Astrocyte of the cerebellum (primary cell): Measurements from ENCODE around the gene KLHDC1.
"Not testable (repeated sequence)": the region's sequence is repeated elsewhere in the genome, so short reads cannot be mapped to it uniquely, and the experiment has no call there.

Experiments
- DNase-seq: peaks from one replicate; pipeline ENCODE4 v3.0.0-alpha.2; 2011; ENCODE audit warnings: low read depth
- H3K4me3 ChIP-seq: 2 replicates; pipeline ENCODE4 v1.5.1; 2011; ENCODE audit warnings: mild to moderate bottlenecking, low read depth, low read length, moderate library complexity
- in situ Hi-C: cut with HindIII; loops from 2 replicates; pipeline ENCODE4 v1.10.0; 2017; ENCODE audit warnings: low sequenced_read_pairs
- TF ChIP-seq, protein P1 (sequence below): IDR thresholded peaks from 2 replicates; pipeline ENCODE4 v1.5.1; 2012; ENCODE audit warnings: low read length, low read depth, moderate library complexity, mild to moderate bottlenecking; ENCODE audit errors: missing control alignments

KLHDC1 gene

DNA sequence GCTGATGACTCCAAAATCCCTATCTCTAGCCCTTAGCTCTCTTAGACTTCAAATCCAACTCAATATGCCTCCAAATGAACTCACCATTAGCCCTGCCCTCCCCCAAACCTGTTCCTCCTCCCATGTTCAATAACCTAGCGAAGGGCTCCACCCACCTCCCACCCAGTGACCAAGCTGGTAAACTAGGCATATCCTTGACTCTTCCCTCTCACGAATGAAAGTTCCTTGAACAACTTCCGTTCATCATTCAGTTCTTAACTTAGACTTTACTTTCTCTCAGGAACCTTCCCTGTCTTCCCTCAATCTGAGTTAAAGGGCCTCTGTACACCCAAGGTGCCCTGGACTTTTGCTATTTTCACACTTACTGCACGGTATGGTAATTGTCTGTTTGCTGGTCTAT is 1.9 kb upstream of the KLHDC1 start:
- TF ChIP-seq, protein P1, sequence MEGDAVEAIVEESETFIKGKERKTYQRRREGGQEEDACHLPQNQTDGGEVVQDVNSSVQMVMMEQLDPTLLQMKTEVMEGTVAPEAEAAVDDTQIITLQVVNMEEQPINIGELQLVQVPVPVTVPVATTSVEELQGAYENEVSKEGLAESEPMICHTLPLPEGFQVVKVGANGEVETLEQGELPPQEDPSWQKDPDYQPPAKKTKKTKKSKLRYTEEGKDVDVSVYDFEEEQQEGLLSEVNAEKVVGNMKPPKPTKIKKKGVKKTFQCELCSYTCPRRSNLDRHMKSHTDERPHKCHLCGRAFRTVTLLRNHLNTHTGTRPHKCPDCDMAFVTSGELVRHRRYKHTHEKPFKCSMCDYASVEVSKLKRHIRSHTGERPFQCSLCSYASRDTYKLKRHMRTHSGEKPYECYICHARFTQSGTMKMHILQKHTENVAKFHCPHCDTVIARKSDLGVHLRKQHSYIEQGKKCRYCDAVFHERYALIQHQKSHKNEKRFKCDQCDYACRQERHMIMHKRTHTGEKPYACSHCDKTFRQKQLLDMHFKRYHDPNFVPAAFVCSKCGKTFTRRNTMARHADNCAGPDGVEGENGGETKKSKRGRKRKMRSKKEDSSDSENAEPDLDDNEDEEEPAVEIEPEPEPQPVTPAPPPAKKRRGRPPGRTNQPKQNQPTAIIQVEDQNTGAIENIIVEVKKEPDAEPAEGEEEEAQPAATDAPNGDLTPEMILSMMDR, result no peak
- H3K4me3 ChIP-seq, result no peak overlapping the region
- in situ Hi-C loops, result no loop called here
- no peak for DNase-seq

DNA sequence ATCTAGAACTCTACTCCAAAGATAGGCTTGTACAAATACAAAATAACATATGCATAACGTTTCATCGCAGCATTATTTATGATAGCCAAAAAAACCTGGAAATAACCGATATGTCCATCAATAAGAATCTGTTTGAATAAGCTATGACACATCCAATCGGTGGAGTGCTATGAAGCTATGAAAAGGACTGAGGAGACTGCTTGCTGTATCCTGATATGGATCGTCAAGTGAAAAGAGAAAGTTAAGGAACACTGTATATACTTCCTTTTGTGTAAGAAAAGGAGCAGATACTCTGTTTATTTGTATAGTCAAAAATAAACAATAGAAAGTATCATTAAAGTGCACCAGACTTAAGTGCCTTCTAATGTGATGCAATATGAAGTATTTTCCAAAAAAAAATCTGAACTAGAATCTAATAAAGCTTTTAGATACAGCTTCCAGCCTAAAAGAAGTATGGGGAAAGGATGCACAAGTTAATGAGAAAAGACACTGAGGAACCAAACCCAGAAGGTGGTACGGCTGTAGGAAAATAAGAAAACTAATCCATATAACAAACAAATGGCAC is 645 bp upstream of the KLHDC1 start:
- DNase-seq, result no peak
- peak overlapping the region; percentile 68 for H3K4me3 ChIP-seq
- TF ChIP-seq, protein P1, result no peak
- in situ Hi-C loops, result no loop called here

DNA sequence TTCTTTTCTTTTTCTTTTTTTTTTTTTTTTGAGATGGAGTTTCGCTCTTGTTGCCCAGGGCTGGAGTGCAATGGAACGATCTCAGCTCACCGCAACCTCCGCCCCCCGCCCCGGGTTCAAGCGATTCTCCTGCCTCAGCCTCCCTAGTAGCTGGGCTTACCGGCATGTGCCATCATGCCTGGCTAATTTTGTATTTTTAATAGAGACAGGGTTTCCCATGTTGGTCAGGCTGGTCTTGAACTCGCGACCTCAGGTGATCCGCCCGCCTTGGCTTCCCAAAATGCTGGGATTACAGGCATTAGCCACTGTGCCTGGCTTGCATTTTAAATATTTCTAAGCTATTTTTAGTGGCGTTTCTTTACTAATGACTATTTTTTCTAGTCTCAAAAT is 810 bp downstream of the KLHDC1 start:
- H3K4me3 ChIP-seq, result peak overlapping the region; percentile 68
- in situ Hi-C loops, DNase-seq: not testable (repeated sequence)

DNA sequence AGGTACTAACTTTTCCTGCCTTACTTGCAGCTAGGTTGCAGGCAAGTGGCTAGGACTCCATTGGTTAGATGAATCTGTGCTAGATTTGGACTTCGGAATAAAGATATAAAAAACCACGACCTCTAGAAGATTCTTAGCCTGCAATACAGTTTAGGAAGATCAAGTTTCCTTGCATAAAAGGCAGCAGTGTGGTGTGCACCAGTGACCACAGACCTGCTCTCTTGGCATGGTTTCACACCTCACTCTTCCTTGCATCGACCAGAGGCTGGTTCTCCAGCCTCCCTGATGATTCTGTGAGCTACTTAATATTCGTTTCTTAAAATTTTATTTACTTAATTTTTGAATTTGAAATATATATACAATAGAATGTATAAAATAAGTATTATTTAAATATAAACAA is 9.8 kb downstream of the KLHDC1 start:
- peak; percentile 53 for DNase-seq
- in situ Hi-C loops, result no loop called here
- H3K4me3 ChIP-seq, result no peak overlapping the region
- TF ChIP-seq, protein P1, result no peak

DNA sequence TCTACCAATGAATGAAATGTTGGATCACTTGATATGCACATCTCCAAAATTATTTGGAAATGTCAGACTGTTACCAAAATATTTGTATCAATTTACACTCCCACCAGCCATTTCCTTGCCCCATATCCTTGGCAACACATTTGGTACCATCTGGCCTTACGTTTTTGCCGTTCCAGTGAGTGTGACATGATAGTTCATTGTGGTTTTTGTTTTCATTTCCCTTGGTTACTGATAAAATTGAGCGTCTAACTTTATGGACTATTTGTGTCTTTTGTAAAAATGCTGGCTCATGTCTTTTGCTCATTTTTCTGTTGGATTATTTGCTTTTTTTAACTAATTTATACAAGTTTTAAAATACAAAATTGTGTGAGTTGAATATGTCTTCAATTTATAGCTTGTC is 11.0 kb downstream of the KLHDC1 start:
- H3K4me3 ChIP-seq, result no peak overlapping the region
- TF ChIP-seq, protein P1, result no peak
- in situ Hi-C loops, result no loop called here
- no peak for DNase-seq

DNA sequence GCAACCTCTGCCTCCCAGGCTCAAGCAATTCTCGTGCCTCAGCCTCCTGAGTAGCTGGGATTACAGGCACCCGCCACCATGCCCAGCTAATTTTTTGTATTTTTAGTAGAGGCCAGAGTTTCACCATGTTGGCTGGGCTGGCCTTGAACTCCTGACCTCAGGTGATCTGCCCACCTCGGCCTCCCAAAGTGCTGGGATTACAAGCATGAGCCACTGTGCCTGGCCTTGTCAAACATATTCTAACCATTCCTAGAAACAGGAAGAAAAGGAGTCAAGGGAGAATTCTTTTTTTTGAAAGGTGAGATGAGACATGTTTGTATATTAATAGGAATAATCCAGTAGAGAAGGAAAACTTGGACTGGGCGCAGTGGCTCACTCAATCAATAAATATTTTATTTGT is 11.6 kb downstream of the KLHDC1 start:
- H3K4me3 ChIP-seq, DNase-seq, in situ Hi-C loops: not testable (repeated sequence)

DNA sequence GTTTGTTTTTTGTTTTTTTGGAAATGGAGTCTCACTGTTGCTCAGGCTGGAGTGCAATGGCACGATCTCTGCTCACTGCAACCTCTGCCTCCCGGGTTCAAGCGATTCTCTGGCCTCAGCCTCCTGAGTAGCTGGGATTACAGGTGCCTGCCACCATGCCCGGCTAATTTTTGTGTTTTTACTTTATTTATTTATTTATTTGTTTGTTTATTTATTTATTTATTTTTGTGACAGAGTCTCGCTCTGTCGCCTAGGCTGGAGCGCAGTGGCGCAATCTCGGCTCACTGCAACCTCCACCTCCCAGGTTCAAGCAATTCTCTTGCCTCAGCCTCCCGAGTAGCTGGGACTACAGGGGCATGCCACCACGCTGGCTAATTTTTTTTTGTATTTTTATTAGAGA is 18.1 kb downstream of the KLHDC1 start:
- DNase-seq, in situ Hi-C loops, H3K4me3 ChIP-seq: not testable (repeated sequence)

DNA sequence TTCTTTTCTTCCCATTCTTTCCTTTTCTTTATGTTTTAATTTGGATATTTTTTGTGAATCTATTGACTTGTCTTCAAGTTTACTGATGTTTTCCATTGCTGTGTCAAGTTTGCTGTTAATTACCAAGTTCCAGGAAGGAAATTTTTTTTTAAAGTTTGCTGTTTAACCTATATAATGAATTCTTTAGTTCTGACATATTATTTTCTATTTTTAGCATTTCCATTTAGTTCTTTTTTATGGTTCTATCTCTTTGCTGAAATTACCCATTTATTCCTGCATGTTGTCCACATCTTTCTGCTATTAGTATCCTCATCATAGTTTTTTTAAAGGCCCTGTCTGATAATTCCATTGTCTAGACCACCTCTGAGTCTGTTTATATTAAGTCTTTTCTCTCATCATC is 27.8 kb downstream of the KLHDC1 start:
- H3K4me3 ChIP-seq, result no peak overlapping the region

DNA sequence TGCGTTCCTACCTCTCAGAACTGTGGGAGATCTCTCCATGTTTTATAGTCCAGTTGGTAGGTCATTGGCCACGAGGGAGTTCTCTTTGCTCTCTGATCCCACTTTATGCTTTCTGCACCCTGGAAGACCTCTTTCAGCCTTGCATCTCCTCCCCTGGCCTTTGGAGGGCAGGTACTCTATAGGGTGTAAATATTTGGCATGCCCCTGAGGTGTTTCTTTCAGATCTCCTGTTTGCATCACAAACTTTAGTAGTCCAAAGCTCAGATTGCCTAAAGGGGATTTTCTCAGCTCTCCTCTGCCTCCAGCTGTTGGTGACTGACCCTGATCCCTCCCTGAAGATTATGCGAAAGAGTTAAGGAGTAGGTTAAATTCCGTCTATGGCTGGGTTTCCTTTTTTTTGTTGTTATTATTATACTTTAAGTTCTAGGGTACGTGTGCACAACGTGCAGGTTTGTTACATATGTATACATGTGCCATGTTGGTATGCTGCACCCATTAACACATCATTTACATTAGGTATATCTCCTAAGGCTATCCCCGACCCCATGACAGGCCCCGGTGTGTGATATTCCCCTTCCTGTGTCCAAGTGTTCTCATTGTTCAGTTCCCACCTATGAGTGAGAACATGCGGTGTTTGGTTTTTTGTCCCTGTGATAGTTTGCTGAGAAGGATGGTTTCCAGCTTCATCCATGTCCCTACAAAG is 29.0 kb downstream of the KLHDC1 start:
- in situ Hi-C loops, DNase-seq, H3K4me3 ChIP-seq: not testable (repeated sequence)

More for the DNA sequence above, 27.8 kb downstream of the KLHDC1 start:
- DNase-seq, result no peak
- in situ Hi-C loops, result no loop called here
- TF ChIP-seq, protein P1, result no peak
